ENCODE results near the gene ACTN3.
"Not testable (repeated sequence)": the region's sequence is repeated elsewhere in the genome, so short reads cannot be mapped to it uniquely, and the experiment has no call there.

Gene ACTN3

DNA sequence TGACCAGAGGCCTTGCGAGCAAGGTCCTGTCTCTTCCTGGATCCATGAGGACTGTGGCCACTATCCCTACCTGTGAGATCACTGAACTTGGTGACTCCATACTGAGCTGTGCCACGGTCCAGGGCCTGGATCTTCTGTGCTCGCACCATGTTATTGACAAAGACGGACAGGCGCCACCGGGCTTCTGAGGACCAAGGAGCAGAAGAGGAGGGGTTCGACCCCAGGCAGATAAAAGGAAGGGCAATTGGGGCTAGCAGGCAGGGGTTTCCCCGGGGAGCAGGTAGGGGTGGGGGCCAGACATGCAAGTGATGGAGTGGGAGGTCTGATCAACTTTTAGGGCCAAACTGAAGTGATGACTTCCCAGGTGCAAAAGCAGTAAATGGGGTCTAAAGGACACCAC is 19.5 kb downstream of the ACTN3 start:
- no peak for FAIRE-seq

DNA sequence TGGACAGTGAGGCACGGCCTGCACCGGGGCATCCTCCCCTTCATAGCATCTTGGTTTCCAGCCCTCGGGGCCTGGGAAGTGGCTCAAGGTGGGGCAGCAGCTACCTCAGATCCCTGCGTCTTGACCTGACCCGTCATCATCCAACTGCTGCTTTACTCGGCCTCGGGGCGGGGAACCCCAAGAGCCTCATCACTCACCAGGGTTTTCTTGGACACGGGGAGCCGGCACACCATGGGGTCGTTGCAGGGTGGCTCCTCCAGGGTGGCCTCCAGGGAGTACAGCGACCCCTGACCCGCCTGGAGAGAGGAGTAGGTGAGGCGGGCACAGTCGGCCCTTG is 21.1 kb downstream of the ACTN3 start:
- FAIRE-seq: no peak

DNA sequence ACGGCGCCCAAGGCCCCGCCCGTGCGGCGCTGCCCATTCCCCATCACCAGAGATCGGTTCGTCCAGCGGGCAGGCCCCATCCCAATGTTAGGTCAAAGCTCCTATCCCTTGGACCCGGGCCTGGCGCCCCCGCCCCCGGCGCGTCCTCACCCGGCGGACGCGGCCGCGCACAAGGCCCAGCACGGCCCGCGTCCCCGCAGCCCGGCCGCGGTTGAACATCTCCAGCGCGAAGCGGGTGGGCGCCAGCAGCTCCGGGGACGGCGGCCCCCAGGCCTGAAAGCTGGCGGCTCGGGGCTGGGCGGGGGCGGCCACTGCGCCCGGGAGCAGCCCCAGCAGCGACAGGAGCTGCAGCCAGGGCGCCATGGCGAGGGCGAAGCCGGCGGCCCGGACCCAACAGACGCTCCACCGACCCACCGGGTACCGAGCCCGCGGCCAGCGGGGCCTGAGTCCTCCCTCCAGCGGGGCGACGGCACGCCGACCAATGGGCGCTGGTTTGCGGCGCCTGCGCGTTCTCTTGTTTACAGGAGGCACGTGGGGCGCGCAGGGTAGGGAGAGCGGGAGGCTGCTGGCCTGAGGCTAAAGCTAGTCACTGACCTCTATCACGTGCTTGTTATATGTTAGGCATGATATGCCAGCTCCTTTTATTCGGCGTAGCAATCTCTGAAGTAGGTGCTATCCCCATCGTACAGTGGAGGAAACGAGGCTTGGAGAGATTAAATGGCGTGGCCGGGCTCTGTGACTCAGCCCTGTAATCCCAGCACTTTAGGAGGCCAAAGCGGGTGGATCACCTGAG is 21.6 kb downstream of the ACTN3 start, which contains the start of gene CTSF:
Gene CTSF (minus strand): TSS at position 483 of the 793 bp plus-strand sequence. CDS start 120 bp downstream, at position 363.
- FAIRE-seq: no peak

DNA sequence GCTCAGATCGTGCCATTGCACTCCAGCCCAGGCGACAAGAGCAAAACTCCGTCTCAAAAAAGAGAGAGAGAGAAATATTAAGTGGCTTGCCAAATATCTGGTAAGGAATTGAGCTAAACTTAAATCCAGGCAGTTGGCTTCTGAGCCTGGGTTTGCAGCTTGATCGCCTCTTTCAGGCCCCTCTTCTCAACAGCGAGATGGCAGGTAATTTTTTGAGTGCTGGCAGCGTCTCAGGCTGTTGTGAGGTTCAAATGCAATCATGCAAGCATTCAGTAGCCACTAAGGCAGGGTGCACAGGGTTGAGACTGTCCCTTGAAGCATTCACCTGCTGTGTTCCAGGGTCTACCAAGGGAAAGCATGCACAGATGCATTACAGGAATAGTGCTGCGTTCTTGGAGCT is 22.4 kb downstream of the ACTN3 start:
- no peak for FAIRE-seq

DNA sequence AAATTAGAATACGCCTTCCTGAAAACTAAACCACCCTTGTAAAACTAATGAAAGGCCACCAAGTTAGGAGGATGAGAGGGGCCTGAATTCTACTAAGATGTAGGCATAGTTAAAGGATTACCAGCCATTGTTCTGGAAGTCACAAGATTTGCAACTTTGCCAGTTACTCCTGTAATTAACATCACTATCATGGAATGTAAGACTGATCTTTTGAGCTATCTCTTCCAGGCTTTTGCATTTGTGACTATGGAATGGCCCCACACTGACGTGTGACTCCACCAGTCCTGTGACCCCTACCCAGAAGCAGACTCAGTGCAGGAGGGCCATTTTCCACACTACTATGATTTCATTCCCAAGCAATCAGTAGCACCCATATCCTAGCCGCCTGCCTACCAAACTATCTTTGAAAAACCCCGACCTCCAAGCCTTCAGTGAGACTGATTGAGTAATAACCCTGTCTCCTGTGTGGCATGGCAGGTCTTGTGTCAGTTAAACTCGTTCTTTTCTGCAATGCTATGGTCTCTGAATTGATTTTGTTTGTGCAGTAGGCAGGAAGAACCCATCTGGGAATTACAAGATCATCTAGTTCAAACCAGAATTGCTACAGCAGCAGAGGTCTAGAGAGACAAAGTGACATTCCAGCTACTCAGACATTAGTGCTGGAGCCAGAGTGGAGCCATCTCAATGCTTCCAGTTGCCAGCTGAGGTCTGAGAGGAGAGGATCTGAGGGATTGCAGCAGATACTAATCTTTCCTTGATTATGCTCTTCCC is 23.6 kb downstream of the ACTN3 start:
- FAIRE-seq: no peak

DNA sequence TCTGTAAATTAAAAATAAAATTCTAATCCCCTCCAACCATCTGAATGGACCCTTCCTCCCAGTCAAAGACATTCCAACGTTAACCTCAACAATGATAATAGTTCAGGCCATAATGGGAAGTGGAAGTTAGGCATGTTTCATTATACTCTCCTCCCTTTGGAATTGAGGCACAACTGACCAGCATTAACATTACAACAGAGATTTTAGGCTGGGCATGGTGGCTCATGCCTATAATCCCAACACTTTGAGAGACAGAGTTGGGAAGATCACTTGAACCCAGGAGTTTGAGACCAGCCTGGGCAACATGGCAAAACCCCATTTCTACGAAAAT is 24.1 kb downstream of the ACTN3 start:
- FAIRE-seq: no peak

DNA sequence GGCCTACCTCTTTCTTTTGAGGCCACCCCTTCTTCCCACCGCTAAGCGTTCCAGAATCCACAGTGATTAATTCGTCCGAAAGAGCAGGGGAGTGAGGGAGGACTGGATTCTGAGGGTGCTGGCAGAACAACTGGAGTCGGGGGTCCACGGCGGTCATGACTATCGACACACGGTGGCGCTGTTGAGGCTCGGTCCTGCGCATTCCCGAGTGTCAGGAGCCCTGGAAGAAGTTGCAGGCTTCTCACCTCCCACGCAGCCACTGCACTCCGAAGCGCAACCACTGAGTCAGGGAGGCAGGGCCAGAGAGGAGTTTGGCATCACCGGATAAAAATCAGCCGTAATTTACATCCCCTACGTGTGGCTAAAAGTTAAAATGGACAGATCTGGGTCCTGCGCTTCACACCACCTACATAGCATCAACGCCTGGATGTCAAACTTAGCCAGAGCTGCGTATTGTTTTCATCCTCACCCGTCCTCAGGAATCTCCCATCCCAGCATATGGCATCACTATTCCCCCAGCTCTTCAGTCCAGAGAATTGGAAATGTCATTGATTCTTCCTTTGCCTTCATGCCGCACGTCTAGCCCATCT is 32.4 kb downstream of the ACTN3 start:
- FAIRE-seq: no peak

DNA sequence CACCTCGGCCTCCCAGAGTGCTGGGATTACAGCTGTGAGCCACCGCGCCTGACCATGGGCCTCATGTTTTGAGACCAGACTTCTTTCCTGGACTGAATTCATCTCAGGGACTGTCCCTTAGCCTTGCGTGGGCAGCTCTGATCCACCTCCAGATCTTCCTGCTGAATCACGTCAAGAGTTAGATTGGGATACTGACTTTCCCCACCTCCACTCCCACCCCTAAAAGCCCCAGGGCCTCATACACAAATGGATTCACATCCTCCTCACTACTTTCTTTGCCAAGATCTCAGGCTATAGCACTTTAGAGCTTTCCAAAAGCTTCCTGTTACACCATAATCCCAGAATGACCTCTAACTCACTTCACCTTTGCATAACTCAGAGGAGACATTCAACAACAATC is 34.1 kb downstream of the ACTN3 start:
- FAIRE-seq: no peak

DNA sequence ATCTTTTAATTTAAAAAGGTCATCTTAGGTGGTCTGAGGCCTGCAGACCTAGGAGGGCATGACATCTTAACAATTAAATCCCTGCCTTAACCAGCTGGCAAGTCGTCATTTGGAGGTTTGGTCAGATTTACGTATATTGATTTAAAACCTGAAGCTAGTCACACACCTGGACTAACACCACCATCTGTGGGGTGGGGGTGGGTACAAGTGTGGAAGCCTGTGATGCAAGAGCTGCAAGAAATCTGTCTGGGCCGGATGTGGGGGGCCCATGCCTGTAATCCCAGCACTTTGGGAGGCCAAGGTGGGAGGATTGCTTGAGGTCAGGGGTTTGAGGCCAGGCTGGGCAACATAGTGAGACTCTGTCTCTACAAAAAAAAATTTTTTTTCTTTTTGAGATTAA is 34.6 kb downstream of the ACTN3 start:
- no peak for FAIRE-seq

DNA sequence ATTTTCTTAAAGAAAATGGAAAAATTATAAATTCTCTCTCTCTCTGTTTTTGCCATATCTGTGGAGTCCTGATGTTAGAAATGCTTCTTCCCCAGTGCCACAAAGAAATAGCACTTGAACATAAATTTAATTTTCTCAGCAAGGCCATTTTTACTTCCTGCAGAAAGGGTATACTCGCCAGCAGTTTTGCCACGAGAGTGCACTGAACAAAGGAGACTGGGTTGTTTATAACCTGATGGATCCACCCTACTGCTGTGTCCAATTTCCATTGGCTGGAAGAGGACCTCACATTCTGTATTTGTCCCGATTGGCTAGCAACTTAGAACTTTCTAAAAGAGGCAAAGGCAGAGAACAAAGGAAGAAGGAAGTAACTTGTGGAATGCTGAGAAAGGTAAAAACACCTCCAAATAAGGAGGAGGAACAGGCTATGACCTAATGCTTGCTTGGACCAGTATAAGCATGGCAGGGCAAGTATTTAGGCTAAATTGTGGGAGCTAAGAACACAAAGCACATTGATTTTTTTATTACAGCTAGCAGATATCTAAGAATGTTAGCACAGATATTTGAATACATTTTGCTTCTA is 36.0 kb downstream of the ACTN3 start:
- FAIRE-seq: not testable (repeated sequence)

DNA sequence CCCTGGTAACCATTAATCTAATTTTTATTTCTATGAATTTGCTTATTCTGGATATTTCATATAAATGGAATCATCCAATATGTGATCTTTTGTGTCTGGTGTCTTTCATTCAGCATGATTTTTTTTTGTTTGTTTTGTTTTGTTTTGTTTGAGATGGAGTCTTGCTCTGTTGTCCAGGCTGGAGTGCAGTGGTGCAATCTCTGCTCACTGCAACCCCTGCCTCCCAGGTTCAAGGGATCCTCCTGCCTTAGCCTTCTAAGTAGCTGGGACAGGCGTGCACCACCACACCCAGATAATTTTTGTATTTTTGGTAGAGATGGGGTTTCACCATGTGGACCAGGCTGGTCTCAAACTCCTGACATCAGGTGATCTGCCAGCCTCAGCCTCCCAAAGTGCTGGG is 38.7 kb downstream of the ACTN3 start:
- not testable (repeated sequence) for FAIRE-seq

DNA sequence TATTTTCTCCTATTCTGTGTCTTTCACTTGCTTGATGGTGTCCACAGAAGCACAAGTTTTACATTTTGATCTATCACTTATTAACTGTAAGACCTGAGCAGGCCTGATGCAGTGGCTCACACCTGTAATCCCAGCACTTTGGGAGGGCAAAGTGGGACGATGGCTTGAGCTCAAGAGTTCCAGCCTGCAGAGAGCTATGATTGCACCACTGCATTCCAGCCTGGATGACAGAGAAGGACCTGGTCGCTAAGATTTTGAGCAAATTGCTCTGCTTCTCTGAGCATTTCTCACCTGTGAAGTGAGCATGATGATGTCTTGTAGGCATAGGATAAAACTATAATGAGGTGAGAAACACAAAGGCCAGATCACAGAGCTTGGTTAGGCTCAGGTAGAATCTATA is 39.4 kb downstream of the ACTN3 start:
- FAIRE-seq: no peak

DNA sequence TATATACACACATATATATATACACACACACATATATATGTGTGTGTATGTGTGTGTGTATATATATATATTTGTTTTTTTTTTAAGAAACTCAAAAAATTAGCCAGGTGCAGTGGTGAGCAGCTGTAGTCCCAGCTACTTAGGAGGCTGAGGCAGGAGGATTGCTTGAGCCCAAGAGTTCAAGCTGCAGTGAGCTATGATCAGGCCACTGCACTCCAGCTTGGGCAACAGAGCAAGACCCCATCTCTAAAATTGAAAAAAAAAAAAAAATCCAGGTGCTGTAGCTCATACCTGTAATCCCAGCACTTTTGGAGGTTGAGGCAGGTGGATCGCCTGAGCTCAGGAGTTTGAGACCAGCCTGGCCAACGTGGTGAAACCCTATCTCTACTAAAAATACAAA is 42.6 kb downstream of the ACTN3 start:
- not testable (repeated sequence) for FAIRE-seq

DNA sequence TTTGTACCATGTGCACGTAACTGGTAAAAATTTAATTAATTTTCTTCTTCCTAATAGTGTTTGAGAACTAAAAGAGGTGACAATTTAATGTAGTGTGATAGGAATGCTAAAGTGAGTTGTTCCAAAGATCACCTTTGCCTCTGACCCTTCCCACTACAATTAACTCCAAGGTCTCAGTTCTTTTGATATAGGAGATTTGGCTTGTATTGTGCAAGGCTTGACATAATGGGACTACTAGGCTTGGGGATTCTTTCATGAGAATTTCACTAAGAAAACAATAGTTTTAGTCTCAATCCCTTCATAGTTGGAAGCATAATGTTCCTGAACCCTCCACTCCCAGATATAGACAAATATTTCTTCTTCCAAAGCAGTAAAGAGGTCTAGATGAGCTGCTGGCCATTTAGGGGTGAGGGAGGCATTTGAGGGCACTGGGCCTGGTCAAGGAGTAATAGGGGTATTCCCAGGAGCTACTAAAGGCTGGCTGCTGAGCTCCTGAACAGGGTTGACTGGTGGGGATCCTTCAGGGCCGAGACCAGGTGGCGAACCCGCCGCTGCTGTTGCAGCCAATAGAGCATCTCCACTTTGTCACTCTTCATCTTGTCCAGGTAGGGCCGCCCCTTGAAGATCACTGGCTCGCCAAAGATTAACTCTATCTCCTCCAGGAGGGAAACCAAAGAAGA is 43.4 kb downstream of the ACTN3 start:
- FAIRE-seq: no peak

DNA sequence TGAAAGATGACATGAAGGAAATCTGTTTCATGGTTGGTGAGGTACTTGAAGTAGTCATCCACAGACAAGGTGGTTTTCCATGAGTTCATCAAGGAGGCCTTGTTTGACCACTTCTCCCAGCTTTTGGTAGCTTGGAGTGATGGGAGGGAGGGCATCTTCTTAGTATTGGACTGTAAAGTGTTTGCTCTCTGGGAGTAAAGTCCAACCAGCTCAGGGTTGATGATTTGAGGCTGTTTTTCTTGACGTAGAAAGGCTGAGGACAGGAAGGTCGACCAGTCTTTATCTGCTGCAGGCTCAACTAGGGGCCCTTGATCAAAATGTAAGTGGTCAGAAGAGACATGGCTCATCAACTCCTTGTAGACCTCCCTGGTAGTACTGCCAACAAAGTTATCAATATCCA is 44.5 kb downstream of the ACTN3 start:
- no peak for FAIRE-seq

DNA sequence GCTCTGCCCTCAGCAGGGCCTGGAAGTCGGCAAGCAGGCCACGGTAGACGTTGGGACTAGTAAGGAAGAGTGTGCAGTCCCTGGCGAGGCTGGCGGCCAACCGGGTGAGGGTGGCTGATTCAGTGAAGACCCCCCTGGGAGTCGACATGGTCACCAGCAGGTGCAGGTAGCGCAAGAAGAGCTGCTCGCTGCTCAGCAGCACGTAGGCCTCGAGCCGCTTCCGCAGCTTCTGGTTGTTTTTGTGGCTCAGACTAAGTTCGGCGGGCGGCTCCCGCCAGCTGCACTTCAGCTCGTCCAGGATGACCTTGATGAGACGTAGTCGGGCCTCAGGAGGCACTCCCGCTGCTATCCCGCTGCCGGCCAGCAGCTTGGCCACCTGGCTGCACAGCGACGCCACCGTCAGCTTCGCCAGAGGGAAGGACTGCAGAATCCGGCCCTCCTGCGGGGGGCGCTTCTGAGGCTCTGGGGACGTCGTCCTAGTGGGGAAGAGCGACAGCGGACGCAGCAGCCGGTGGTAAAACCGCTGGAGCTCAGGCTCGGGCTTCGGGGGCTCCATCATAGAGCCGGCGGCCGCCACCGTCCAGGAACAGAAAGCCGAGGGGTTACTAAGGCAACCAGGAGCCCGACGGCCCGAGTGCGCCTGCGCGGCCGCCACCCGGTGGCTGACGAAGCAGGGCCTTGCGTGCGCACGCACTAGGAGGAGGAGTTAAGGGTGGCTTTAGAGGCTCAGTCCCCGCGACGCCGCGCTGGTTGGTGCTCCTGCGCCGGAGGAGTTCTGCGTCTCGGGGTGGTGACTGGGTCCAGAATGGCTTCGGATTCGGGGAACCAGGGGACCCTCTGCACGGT is 46.0 kb downstream of the ACTN3 start, which contains the start of the genes CCDC87 and CCS:
Gene CCDC87 (minus strand): TSS at position 607 of the 846 bp plus-strand sequence. CDS start 48 bp downstream, at position 559.
Gene CCS (plus strand): TSS at position 729 of the 846 bp plus-strand sequence. CDS start 77 bp downstream, at position 806.
- FAIRE-seq: no peak

DNA sequence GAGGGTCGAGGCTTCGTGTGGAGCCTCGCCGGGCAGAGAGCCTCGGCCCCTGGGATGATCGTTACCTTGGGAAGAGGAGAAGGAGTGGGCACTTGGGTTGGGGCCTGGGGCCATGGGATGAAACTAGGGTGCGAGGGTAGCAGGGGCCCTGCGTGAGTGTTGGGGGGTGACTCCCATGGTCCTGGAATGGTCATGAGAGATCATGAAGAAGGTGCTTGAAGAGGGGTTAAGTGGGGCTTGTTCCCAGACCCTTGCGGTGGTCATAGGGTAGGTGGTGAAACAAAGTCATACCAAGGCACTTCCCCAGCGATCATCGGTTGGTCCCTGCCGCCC is 46.6 kb downstream of the ACTN3 start:
- FAIRE-seq: no peak

DNA sequence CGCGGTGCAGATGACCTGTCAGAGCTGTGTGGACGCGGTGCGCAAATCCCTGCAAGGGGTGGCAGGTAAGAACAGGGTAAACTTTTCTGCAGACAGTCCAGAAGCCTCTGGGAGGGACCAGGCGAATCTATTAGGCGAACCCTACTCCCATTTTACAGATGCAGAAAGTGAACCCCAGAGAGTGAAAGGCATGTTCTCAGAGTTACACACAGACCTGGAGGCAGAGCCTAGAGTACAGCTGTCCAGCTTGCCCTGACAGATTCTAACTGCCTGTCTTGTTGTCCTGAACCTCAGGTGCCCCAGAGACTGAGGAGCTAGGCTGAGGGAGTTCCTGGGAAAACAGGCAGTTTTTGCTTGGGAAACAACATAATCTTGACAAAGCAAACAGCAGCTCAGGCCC is 46.9 kb downstream of the ACTN3 start:
- no peak for FAIRE-seq

DNA sequence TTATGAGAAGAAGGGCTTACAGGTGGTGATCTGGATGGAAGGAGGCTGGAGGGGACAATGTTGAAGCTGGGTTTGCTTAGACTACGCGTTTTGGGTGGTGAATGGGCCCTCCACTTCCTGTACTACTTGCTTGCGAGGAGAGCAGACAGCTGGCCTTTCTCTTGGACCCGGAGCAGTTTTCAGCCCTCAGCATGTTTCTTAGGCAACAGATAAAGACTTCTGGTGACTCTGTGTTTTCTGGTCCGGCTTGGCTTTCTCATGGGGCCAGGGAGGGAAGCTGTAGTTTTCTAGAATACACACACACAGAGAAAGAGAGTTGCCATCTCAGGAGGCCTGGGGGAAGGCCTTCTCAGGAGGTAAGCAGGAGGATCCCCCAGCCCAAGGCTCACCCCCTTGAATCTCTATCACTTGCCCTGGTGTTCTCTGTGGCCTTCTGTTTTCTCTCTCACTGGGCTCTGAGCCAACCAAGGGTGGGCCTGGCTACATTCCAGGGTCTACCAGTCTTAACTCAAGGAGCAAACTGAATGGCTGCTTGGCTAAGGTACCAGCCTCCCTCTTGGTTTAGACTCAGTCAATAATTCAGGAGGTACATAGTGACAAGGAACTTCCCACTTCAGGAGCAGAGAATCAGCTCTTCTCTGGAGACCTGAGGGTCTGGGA is 48.7 kb downstream of the ACTN3 start:
- no peak for FAIRE-seq

DNA sequence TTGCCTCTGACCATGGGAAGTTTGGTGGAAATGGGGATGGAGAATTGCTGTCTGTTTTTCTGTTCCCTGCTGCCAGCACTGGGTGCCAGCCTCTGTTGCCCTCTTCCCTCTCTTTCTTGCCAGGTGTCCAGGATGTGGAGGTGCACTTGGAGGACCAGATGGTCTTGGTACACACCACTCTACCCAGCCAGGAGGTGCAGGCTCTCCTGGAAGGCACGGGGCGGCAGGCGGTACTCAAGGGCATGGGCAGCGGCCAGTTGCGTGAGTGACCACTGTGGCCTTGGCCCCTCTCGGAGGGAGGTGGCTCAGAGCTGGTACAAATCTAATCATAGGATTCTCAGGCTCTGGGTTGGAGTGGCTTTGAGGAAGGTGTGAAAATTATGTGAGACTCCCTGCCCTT is 52.3 kb downstream of the ACTN3 start:
- FAIRE-seq: no peak

DNA sequence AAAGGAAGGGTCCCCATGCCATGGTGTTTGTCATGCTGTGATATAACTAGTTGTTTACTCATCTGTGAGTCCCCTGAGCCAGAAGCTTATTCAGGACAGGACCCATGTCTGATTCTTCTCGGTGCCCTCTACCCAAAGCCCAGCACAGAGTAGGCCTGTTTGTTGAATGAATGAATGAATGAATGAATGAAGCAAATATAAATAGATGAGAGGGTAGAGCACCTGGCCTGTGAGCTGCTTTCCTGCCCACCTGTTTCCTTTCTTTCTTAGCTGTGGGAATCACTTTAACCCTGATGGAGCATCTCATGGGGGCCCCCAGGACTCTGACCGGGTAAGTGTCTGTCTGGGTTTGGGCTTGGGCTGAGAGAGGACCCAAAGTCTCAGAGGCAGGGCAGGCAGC is 53.5 kb downstream of the ACTN3 start:
- no peak for FAIRE-seq

All from endometrium (tissue), 2 donors.